HUDEP-2 (cell line): ENCODE measurements around the gene NT5DC4.

Experiments used
- DNase-seq, 76 experiments: peaks; one replicate each; lab custom pipeline; 2025; ENCODE audit not compliant: unreplicated experiment in 76 of 76; lab: John Stamatoyannopoulos, UW

NT5DC4 gene

DNA sequence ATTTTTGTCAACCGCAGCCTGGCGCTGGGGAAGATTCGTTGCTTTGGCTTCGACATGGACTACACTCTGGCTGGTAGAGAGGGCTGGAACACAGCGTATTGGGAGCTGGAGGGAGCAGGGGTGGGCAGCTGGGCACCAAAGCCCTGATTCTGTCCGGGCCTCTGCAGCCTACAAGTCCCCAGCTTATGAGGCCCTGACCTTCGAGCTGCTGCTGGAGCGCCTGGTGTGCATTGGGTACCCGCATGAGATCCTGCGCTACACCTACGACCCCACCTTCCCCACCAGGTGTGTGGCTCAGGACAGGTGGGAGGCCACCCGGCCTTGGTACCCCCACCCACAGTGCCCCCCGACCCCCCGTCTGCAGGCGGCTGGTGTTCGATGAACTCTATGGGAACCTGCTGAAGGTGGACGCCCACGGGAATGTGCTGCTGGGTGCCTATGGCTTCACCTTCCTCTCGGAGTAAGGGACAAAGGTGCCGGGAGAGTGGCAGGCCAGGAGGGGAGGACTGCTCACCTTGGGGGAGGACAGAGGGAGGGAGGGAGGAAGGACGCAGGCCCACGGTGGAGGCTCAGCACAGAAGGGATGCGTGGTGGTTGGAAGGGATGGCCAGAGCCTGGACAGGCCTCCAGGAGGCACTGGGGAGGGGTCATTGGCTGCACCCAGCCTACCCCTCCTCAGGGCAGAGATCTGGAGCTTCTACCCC is 1.2 kb downstream of the NT5DC4 start:
- no peak for DNase-seq

DNA sequence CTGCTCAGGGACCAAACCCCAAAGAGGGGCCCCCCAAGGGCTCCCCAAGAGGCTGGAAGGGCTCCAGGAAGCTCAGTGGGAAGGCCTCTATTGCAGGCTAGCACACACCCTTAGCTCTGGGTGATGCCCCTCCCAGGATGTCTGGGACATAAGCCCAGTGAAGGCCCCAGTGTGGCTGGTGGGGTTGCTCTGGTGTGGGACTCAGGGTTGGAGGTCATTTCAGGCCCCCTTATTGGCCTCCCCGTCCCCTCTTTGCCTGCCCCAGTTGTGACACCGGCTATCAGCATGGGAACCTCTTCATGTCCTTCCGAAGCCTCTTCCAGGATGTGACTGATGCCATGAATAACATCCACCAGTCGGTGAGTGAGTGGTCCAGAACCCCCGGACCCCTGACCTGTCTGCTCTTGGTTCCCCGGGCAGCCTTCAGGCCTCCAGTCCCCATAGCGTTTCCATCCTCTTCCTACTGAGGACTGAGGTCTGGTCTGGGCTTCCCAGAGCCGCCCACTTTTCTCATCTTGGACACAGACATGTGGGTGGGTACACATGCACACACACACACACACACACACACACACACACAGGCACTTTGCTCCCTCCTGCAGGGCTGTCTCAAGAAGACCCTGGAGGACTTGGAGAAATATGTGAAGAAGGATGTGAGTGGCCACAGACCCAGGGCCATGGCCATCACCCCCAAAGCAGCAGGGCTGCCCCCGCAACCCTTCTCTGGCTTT is 2.2 kb downstream of the NT5DC4 start:
- DNase-seq = no peak

DNA sequence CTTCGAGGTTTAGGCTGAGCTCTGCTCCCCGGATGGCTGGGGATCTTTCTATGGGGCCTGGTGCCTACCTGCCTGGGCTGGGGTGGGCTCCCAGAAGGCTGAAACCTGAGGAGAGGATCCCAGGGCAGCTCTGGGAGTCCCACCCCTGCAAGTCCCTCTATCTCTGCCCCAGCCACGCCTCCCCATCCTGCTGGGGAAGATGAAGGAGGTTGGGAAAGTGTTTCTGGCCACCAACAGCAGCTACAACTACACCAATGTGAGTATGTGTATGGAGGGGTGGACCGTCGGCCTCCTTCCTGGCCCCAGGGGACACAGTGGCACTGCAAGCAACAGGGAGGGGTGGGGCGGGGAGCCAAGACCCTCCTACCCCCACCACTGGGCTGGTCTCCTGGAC is 2.7 kb downstream of the NT5DC4 start:
- no peak for DNase-seq

DNA sequence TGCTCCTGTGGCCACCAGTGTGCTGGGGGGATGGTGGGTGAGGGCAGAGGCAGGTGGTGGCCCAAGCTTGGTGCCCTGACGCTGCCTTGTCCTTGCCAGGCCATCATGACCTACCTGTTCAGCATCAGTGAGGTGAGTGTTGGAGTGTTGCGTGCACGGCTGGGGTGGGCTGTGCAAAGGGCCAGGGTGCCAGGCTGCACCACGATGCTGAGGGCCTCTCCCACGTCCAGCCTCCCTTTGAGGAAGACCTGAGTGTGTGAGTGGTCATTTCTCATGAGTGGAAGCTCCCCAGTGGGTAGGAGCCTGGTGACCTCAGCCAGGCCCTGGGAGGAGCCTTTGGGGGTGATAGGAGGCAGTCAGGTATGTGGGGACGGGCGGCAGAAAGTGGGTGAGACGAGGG is 3.2 kb downstream of the NT5DC4 start:
- DNase-seq = no peak

DNA sequence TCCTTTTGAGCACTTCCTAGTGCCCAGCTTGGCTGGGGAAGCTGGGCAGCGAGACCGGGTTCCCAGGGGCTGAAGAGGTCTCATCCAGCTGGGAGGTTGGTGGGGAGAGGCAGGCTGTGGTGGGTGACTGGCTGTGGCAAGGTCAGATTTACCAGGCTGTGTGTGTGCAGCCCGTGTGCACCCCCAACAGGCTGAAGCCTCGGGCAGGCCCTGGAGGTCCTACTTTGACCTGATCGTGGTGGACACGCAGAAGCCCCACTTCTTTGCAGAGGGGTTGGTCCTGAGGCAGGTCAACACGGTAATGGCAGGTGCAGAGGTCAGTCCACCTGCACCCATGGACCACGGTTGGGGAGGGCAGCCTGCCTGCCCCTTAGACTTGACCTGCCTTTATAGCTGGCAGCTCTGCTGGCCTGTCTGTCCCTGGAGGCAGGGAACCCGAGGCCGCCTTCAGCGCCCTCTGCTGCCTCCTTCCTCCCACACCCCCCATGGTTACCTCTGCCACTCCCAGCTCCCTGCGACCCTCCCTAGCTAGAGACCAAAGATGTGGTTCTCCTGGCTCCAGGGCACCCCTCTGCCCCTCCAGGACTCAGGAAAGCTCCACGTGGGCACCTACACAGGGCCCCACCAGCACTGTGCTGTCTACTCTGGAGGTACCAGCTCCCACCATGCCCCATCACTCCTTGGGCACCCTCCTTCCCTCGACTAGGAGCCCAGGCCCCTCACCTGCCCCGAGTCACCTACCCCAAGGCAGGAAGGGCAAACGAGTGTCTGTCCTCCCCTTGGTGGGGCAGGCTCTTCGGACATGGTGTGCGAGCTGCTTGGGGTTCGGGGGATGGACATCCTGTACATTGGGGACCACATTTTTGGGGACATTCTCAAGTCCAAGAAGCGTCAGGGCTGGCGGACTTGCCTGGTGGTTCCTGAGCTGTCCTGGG is 4.0 kb downstream of the NT5DC4 start:
- peak in 42 of 76 experiments; percentile 3 to 48 (median 24) for DNase-seq

DNA sequence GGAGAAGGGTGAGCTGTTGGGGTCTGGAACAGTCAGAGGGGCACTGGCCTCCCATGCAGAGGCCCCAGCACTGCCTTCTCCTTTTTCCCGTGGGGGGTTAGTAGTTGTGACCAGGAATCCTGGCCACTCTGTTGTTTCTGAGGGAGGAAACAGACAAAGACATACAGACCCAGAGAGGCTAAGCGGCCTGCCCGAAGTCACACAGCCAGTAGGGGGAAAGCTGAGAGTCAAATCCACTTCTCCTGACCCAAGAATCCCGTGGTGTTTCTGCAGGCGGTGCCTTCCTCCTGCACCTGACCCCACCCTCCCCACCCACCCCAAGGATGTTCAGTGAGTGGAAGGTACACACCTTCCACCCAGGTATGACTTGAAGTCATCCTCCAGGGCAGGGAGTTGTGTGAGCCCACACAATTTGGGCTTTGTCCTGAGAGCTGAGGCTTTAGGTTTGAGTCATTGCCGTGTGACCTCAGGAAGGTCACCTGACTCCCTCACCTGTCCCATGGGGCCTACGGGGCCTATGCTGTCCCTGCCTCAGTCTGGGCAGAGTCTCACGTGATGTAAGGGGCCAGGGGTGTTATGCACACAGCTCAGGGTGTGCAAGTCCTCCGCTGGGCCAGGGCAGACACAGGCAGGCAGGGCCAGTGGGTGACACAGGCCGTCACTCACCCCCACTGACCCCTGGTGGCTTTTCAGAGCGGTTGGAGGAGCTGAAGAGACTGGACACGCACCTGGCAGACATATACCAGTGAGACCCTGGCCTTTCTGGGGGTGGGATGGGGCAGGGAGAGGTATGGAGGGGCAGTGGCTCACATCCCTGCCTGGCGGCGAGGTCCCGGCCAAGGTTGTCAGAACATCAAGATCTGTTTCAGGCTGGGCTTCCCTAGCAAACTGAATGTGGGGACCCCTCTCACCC is 5.0 kb downstream of the NT5DC4 start:
- no peak for DNase-seq

DNA sequence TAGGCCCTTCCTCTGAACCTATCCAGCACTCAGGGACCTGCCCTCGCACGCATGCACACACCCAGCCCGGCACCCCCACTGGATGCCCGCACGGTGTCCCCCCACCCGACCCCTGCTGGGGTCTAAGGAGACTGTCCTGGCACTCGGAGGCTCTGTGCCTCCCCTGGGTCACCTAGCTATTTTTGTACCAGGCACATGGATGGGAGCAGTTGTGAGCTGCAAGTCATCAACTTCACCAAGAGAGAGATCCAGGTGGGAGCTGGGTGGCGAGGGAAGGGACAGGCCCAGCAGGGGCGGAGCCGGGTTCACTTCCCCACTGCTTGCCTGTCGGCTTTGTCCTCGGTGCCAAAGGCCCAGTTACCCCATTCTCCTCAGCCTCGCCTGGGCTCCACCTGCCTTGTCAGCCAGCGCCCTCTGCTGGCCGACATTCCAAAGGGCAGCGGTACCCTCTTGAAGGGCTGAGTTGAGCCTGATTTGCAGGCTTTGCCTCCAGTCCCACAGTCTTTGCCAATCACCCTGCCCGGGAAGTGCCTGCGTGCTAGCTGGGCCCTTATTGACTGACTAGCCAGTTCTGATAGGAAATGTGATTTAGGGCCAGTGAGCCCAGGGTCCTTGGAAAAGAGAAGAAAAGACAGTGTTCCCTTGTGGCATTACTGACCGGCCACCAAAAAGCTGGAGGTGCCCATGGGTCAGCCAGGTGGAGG is 5.8 kb downstream of the NT5DC4 start:
- DNase-seq = peak in 74 of 76 experiments; percentile 39 to 94 (median 85)

DNA sequence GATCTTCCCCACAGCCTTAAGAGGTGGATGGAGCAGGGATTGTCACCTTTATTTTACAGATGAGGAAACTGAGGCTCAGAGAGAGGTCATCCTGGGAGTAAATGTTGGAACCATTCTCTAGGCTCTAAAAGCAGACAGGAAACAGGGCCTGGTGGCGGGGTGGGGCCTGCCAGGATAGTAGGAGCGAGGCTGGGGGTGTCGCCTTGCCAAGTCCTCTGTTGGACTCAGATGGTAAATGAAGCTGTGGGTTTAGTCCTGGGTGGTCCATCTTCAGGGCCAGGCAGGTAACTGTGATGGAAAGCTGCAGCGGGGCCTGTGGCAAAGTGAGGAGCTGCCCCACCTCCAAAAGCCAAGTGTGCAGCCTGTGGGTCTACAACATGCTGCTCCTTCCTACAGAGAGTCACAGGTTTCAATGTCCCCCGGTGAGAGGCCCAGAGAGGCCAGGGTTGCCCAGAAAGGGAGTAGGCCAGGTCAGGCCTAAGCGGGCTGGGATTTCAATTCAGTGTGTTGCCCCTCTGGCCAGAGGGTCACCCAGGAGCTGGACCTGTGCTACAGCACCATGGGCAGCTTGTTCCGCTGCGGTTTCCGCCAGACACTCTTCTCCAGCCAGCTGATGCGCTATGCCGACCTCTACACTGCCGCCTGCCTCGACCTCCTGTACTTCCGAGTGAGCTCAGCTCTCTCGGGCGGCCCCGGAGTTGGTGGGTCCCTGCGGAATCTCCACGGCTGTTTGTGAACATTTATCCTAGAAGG is 6.6 kb downstream of the NT5DC4 start:
- DNase-seq = no peak

DNA sequence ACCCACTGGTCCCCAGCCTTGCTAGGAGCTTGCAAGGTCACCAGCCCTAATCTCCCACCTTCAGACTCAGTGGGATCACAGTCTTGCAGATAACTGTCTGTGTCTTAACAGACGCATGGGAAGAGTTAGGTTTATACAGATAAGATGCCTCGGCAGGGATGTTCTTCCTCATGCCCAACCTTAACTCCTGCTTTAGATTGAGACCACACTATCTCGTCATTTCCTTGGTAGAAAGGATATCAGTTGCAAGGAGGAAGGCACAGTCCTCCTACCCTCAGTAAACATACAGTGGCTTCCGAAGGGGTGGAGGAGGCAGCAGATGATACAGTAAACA is 7.2 kb downstream of the NT5DC4 start:
- peak in 12 of 76 experiments; percentile 7 to 59 (median 42) for DNase-seq

DNA sequence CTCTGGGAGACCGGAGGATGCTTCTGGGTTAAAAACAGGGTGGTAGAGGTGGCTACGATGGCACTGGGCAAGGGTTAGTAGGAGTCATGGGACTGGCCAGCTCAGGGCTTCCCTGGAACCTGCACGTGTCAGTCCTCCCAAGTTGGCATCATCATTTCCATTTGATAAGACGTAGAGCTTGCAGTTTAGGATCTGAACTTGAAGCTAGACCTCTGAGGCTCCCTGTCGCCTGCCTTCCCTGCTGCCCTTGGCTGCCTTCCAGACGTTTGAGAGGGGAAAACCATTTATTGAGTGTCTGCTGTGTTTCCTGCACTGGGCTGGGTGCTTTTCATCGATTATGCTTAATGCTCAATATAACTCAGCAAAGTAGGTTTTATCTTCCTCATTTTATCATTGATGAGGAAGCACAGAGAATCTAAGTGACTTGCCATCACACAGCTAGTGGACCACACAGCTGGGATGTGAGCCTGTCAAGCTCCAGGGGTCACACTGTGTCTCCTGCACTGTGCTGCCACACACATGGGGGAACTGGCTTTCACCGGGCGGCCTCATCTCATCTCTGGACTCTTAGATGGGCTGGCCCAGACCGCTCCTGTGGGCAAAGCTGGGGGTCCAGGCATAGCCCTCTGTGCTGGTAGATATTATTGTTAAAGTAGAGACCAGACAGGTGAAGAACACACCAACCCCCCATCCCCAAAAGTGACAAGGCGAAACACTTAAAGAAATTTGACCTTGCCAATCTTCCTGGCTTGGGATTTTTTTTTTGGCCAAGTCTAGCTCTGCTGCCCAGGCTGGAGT is 7.8 kb downstream of the NT5DC4 start:
- DNase-seq = peak in 29 of 76 experiments; percentile 5 to 59 (median 30)

DNA sequence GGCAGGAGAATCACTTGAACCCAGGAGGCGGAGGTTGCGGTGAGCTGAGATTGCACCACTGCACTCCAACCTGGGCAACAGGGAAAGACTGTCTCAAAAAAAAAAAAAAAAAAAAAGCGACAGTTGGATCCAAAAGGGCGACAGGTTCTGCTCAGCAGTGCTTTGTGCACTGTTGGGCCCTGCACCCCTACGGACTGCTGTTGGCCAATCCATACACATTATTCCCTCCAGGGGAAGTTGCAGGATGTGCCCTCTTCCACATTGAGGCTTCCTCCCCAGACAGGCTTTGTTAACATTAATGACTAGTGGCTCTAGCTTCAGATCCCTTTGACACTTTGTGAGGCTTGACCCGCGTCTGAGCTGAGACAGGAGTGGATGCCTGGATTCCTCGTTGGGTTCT is 9.4 kb downstream of the NT5DC4 start:
- DNase-seq = no peak

DNA sequence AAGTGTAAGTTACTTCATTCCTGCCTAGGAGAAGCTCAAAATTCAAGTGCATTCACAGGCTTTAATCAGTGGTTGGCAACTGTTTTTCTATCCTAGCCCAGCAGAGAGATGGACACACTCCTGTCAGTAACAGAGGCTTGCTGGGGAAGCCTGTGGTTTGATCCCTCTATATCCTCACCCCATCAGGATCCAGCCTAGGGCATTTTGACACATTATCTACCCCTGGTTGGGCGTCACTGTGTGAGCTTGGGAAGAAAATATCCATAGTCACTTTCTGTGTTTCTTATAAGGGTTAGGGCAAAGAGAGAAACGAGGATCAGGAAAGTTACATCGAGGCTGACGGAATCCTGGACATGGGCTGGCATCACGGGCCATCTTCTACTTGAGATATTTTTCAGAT is 10.0 kb downstream of the NT5DC4 start:
- no peak for DNase-seq

DNA sequence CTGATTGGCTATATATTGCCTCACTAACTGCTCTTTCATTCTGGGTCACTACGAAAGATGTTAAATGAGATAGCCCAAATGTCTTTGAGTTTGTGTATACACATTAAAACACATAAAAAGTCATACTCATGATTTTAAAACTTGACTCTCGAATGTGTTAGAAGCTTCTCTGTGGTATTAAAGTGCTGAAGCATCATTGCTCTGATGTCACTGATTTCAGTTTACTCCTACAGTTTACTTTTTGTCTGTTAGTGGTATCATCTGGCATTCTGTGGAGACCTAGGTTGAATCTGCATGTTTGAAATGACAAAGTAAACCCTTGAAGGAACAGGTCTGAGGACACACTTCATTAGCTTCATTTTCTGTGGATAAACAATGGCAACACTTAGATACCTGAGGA is 10.7 kb downstream of the NT5DC4 start:
- no peak for DNase-seq

DNA sequence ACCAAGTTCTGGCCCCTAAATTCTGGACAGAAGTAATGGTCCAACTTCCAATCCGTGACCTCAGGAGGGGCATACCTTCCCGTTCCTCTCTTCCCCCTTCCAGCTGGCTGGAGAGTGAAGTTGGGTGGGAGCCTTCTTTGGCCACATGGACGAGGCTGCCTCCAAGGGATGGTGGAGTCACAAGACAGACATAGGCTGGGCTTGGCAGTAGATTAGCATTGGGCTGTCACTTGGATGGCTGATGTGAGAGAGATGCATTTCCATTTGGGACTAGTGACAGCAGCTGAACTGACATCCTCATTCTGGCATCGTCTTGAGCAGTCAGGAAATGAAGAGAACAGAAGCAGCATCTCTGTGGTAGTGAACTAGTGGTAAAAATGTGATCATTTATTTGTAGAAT is 12.6 kb downstream of the NT5DC4 start:
- DNase-seq = no peak

DNA sequence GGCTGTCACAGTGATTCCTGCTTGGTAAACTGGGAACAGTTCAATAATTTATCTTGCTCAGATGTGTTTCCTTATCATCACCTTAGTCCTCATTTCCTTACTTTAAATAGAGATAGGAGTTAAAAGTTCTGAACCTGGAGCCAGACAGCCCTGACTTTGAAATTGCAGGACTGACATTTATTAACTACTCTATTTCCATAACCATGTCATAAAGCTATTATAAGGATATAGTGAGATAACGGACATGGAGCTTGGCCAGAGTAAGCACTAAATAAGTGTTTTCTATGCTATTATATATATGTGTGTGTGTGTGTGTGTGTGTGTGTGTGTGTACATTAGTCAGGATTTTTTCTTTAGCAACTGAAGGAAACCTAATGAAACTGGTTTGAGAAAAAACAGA is 13.1 kb downstream of the NT5DC4 start:
- DNase-seq = no peak

DNA sequence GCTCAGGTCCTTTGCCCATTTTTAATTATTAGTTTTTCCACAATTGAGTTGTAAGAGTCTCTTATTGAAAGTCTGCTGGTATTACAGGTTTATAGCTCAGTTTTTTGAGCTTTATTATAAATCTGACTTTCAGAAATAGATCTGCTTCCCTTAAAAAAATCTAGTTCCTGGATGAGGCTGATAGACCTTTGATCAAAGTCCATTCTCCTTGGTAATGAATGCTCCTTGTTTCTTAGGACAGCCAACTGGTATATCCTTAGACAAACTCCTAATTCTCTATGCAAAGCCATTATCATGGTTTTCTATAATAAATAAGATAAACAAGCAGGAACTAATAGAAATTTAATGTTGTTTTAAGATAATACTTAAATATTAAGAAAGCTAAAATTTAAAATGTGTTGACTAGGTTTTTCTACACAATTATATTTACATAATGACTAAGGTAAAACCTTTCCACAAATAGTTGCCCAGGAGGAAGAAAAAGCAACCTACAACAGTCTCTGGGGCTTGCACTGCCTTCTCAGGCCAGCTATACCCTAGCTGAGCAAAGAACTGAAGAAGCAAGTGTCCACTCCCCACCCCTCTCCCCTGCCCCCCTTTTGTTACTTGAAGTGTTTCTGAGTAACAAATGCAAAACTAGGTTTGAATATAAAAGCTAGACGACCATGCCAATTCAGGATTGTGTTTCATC is 16.9 kb downstream of the NT5DC4 start:
- DNase-seq = no peak

DNA sequence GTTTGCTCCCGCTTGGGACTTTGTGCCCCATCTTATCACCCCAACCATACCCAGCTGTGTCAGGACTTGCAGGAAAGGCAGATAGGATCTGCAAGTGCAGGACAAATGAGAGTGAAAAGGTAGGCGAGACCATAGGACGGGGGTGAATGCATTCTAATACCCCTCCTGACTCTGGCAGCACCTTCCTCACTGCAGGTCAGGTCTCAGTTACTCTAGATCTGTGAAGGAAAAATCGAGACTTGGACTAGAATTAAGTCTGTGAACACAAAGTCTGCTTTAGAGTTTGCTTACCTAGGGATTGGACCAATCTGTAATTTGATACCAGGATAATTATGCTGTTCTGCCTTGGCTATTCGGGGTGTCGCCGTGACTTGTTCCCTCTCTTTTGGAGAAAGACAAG is 19.7 kb downstream of the NT5DC4 start:
- no peak for DNase-seq
